Esophagus squamous epithelium (tissue), 5 donors: ENCODE data around the gene CANT1. TPM values are rescaled to one million over a fixed set of nuclear protein-coding genes. Genes with fewer than 3 reads are reported as not detected.
A peak's percentile ranks its signal among the peaks of the same experiment; 100 is the strongest.

Experiments
- DNase-seq: peaks from one replicate; lab custom pipeline; 2025; lab: John Stamatoyannopoulos, UW
- H3K27ac ChIP-seq, 4 donors: fragments of 200-600 bp; sonication (generic); one replicate each; pipeline ENCODE4 v1.5.1; 2016 to 2019; ENCODE audit warnings: mild to moderate bottlenecking in 1 of 4
- H3K27me3 ChIP-seq, 4 donors: fragments of 200-600 bp; sonication (generic); 1 replicate in 3 of 4; 2 replicates in 1 of 4; pipeline versions ENCODE4 v1.5.1 to v1.6.0; 2017 to 2021; ENCODE audit warnings: antibody characterized with exemption in 1 of 4
- H3K36me3 ChIP-seq, 3 donors: fragments of 200-600 bp; sonication (generic); one replicate each; pipeline ENCODE4 v1.5.1; 2016 to 2019
- H3K4me1 ChIP-seq, 3 donors: fragments of 200-600 bp; sonication (generic); one replicate each; pipeline ENCODE4 v1.5.1; 2017 to 2019
- H3K4me3 ChIP-seq, 4 donors: fragments of 200-600 bp; sonication (generic); 1 replicate in 3 of 4; 2 replicates in 1 of 4; pipeline ENCODE4 v1.5.1; 2016 to 2019; ENCODE audit warnings: mild to moderate bottlenecking in 2 of 4, moderate library complexity in 1 of 4
- H3K9me3 ChIP-seq, 3 donors: fragments of 200-600 bp; sonication (generic); one replicate each; pipeline ENCODE4 v1.5.1; 2016 to 2019
- POLR2A ChIP-seq, 4 donors: fragments of 450-650 bp; IDR thresholded peaks; one replicate each; pipeline ENCODE4 v1.6.1; 2017; ENCODE audit warnings: antibody characterized with exemption in 4 of 4, mild to moderate bottlenecking in 4 of 4, moderate library complexity in 3 of 4
- WGBS, 2 donors: methylation state at CpG; one replicate each; pipeline ENCODE4 v1.1.5; 2018; 5-methylcytosine and 5-hydroxymethylcytosine counted together
- intact Hi-C: fragments of 100-400 bp; cut with DNase I; formaldehyde crosslinking; loops from one replicate; pipeline ENCODE4 v1.15.0; 2022
- total RNA-seq, 4 donors: library from RNA; depleted of rRNA; stranded (reverse); fragments of >200 nt; gene quantifications; one replicate each; pipeline ENCODE4 v1.1.0, GENCODE V29; 2016
- TF ChIP-seq, protein P1 (sequence below), 6 experiments: fragments of 450-650 bp in 4 of 6; fragments of 200-600 bp in 2 of 6; sonication (generic) in 2 of 6; IDR thresholded peaks; one replicate each; pipeline ENCODE4 v1.5.1; 2016 to 2019; ENCODE audit warnings: antibody characterized with exemption in 6 of 6, mild to moderate bottlenecking in 4 of 6, moderate library complexity in 4 of 6
- donor health status: DM: yes; HTN: yes; CAD: no.

Gene CANT1
- total RNA-seq, 4 donors from 2014 or later, result 36.2 to 58.8 (median 38.3) TPM

DNA sequence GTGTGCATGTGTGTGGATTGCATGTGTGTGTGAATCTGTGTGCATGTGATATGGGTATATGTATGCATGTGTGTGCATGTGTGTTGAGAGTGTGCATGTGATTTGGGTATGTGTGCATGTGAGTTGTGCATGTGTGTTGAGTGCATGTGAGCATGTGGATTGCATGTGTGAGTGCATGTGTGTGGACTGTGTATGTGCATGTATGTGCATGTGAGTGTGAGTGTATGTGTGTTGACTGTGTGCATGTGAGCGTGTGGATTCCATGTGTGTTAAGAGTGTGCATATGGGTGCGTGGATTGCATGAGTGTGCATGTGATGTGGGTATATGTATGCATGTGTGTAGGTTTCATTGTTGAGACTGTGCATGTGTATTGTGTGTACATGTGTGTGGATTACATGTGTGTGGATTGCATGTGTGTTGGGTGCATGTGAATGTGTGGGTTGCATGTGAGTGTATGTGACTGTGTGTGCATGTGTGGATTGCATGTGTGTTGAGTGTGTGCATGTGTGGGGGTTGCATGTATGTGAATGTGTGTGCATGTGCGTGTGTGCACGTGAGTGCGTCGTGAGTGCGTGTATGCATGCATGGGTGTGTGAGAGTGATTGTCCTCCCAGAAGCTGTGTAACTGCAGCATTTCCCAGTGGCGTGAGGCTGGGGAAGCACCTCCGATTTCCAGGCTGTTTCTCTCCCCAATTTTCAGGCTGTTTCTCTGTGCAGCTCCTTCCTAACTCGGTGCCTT lies 33.8 kb upstream of the CANT1 start:
- peaks cover 0 to 46% (median 9%) of the 10 kb centered on the region in 3 donors for H3K4me1 ChIP-seq
- H3K9me3 ChIP-seq, result no peaks in the 10 kb centered on the region
- intact Hi-C loops, result no loop called here
- peaks cover 0 to 24% (median 0%) of the 10 kb centered on the region in 4 donors for H3K27me3 ChIP-seq
- TF ChIP-seq POLR2A (IDR thresholded peaks at IDR 0.05), result no peak
- TF ChIP-seq, protein P1, sequence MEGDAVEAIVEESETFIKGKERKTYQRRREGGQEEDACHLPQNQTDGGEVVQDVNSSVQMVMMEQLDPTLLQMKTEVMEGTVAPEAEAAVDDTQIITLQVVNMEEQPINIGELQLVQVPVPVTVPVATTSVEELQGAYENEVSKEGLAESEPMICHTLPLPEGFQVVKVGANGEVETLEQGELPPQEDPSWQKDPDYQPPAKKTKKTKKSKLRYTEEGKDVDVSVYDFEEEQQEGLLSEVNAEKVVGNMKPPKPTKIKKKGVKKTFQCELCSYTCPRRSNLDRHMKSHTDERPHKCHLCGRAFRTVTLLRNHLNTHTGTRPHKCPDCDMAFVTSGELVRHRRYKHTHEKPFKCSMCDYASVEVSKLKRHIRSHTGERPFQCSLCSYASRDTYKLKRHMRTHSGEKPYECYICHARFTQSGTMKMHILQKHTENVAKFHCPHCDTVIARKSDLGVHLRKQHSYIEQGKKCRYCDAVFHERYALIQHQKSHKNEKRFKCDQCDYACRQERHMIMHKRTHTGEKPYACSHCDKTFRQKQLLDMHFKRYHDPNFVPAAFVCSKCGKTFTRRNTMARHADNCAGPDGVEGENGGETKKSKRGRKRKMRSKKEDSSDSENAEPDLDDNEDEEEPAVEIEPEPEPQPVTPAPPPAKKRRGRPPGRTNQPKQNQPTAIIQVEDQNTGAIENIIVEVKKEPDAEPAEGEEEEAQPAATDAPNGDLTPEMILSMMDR (IDR thresholded peaks at IDR 0.05), result no peak
- H3K4me3 ChIP-seq, result no peak overlapping the region
- DNase-seq, result no peak
- no peak overlapping the region for H3K27ac ChIP-seq
- peaks cover 0 to 8% (median 0%) of the 10 kb centered on the region in 3 donors for H3K36me3 ChIP-seq
- WGBS, 2 donors, result 85 to 86% methylated on average over 10 of the region's 10 CpGs

DNA sequence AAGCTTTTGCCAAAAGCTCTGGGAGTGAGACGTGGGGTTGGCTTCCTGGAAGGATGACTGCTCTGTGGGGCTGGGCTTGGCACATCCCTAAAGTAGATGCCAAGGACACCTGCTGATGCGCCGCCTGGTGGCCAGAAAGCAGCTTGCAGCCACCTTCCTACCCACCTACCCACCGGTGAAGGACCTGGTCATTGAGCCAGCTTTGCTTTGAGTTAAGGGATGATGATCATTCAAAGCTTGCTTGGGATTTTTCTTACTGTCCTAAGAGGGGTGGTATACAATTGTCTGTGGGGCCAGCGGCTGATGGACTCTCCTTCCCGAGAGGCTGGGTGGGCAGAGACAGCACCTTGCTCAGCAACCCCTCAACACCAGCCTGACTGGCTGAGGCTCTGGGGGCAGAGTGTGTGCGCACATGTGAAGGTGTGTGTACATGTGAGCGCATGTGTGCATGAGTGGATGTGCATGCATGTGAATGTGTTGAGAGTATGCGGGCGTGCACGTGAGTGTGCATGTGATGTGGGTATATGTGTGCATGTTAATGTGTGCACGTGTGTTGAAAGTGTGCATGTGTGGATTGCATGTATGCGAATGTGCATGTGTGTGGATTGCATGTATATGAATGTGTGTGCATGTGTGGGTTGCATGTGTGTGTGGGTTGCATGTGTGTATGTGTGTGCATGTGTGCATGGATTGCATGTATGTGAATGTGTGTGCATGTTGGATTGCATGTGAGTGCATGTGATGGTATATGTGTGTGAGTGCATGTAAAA lies 33.0 kb upstream of the CANT1 start:
- intact Hi-C loops, result no loop called here
- H3K4me1 ChIP-seq, result peaks cover 0 to 45% (median 9%) of the 10 kb centered on the region in 3 donors
- H3K27me3 ChIP-seq, result peaks cover 0 to 24% (median 0%) of the 10 kb centered on the region in 4 donors
- no peaks in the 10 kb centered on the region for H3K9me3 ChIP-seq
- 61 to 82% methylated on average over 8 to 11 of the region's 13 CpGs for WGBS, 2 donors
- peaks cover 0 to under 1% (median 0%) of the 10 kb centered on the region in 3 donors for H3K36me3 ChIP-seq
- H3K4me3 ChIP-seq, result no peak overlapping the region
- H3K27ac ChIP-seq, result no peak overlapping the region
- no peak for DNase-seq
- no peak for TF ChIP-seq POLR2A (IDR thresholded peaks at IDR 0.05)
- TF ChIP-seq, protein P1 (IDR thresholded peaks at IDR 0.05), result peak; percentile 41 to 96 (median 92)

DNA sequence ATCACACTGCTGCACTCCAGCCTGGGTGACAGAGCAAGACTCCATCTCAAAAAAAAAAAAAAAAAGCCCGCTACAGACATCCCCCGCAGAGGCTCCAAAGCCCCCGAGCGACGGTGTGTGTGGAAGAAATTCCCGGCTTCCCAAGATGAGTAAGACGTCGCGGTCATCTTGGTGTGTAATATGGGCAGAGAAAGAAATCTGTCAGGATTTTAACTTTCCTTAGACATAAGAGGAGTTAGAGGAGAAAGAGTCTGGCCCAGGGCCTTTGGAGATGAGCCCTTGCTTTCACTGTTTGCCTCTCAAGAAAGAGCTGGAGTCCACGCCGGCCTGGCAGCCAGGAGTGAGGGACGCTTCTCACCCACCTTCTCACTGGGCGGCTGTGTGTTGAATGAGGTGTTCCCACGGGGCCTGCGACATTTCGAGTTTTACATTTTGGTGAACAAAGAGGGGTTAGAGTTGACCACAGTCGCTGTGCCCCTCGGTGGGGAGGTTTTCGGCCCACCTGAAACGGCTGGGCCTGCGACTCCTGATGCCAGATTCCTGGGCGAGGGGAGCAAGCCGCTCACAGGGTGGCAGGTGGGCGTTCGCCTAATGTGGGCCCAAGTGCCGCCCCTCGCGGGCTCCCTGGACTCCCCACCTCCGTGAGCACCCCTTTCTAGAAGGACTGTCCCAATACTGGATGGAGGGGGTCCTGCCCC lies 32.3 kb upstream of the CANT1 start:
- intact Hi-C loops, result no loop called here
- peaks cover 0 to 43% (median 10%) of the 10 kb centered on the region in 3 donors for H3K4me1 ChIP-seq
- WGBS, 2 donors, result 63 to 86% methylated on average over 9 to 12 of the region's 29 CpGs
- no peaks in the 10 kb centered on the region for H3K36me3 ChIP-seq
- no peak for DNase-seq
- no peak overlapping the region for H3K27ac ChIP-seq
- H3K9me3 ChIP-seq, result no peaks in the 10 kb centered on the region
- no peak overlapping the region for H3K4me3 ChIP-seq
- no peak for TF ChIP-seq POLR2A (IDR thresholded peaks at IDR 0.05)
- TF ChIP-seq, protein P1 (IDR thresholded peaks at IDR 0.05), result no peak
- H3K27me3 ChIP-seq, result peaks cover 0 to 22% (median 0%) of the 10 kb centered on the region in 4 donors

DNA sequence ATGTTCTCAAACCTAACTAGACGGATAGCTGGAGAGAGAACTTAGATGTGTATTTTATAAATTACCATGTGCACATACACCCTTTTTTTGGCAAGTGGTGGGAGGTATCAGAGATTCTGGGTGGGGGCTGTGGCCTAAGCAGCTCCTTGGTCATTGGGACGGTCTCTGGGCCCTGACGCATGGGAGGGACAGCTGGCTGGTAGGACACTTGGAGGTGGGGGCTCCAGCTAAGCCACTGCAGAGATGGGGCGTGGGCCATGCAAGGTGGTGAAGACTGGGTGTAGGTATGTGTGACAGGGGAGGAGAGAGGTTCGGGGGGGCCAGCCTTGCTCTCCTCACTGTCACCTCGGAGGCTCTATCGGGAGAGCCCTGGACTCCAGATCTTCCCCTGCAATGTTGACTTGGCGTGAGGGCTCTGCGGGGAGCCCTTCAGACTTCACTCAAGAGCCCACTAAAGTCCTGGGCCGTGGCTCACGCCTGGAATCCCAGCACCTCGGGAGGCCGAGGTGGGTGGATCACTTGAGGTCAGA lies 31.5 kb upstream of the CANT1 start:
- Histone ChIP-seq H3K27me3 (peaks cover 0 to 15% (median 0%) of the 10 kb centered on the region in 4 donors), H3K9me3 (no peaks in the 10 kb centered on the region), H3K36me3 (no peaks in the 10 kb centered on the region), H3K27ac (no peak overlapping the region), H3K4me3 (no peak overlapping the region), H3K4me1 (peaks cover 0 to 43% (median 15%) of the 10 kb centered on the region in 3 donors)
- WGBS, 2 donors, result 89 to 92% methylated on average over 9 to 10 of the region's 13 CpGs
- TF ChIP-seq, protein P1 (IDR thresholded peaks at IDR 0.05), result no peak
- TF ChIP-seq POLR2A (IDR thresholded peaks at IDR 0.05), result no peak
- intact Hi-C loops, result no loop called here
- DNase-seq, result no peak
